ENCODE measurements around the gene CPLX1.

CPLX1 gene

GRCh38 chr4:837772-838171, 11.8 kb upstream of the CPLX1 start:
- no peak for TF ChIP-seq CTCF (IDR thresholded peaks at IDR 0.05; ENCODE audit: insufficient read depth, missing control alignments)
- no peak for FAIRE-seq

GRCh38 chr4:836750-837301, 10.9 kb upstream of the CPLX1 start:
- FAIRE-seq (no peak), DNase-seq (ENCODE audit: insufficient read length, low spot score) (no peak)
- TF ChIP-seq CTCF (IDR thresholded peaks at IDR 0.05; ENCODE audit: insufficient read depth, missing control alignments): no peak

More at GRCh38 chr4:837772-838171, 11.8 kb upstream of the CPLX1 start:
- DNase-seq (ENCODE audit: insufficient read length, low spot score): no peak

GRCh38 chr4:836003-836511, 10.1 kb upstream of the CPLX1 start:
- no peak for DNase-seq (ENCODE audit: insufficient read length, low spot score)
- no peak for TF ChIP-seq CTCF (IDR thresholded peaks at IDR 0.05; ENCODE audit: insufficient read depth, missing control alignments)
- FAIRE-seq: no peak

GRCh38 chr4:835148-836002, 9.4 kb upstream of the CPLX1 start:
- FAIRE-seq (no peak), DNase-seq (ENCODE audit: insufficient read length, low spot score) (no peak)
- TF ChIP-seq CTCF (IDR thresholded peaks at IDR 0.05; ENCODE audit: insufficient read depth, missing control alignments): no peak

- DNase-seq (ENCODE audit: insufficient read length, low spot score): no peak
- FAIRE-seq: no peak
- no peak for TF ChIP-seq CTCF (IDR thresholded peaks at IDR 0.05; ENCODE audit: insufficient read depth, missing control alignments)
Measured at GRCh38 chr4:834368-835147, 8.6 kb upstream of the CPLX1 start.

GRCh38 chr4:833731-834367, 7.9 kb upstream of the CPLX1 start:
- DNase-seq (ENCODE audit: insufficient read length, low spot score) (no peak), FAIRE-seq (no peak)
- TF ChIP-seq CTCF (IDR thresholded peaks at IDR 0.05; ENCODE audit: insufficient read depth, missing control alignments): no peak

All from D721Med (cell line).